Measurements from ENCODE around the gene SLC45A1. TPM values are rescaled to one million over a fixed set of nuclear protein-coding genes. Genes with fewer than 3 reads are reported as not detected.

The SLC45A1 gene
- total and polyA plus RNA-seq, 4 donors = 4.4 to 8.7 (median 6.7) TPM

DNA sequence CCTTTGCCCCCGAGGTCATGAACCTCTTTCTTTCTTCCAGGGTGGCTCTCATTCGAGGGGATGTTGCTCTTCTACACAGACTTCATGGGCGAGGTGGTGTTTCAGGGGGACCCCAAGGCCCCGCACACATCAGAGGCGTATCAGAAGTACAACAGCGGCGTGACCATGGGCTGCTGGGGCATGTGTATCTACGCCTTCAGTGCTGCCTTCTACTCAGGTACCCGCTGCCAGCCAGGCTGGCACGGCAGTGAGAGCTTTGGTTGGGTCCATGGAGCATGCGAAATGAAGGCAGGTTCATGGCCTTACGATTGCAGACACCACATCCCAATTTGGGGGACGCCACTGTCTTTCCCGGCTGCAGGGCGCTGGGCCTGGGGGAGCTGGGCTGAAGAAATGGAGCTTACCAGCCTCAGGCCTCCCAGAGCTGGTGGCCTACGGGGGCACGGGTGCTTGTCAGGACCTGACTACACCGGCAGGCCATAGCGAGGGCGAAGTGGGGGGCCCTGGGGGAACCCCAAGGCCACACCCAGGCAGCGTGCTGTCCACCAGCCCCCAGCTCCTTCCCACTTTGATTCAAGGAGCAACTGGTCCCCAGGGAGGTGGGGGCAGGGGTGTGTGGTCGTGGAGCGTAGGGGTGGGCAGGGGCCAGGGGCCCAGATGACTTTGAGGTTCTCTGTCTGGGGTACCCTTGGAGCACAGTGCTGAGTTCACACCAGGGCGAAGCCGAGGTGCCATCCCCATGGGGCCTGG, 20.0 kb downstream of the SLC45A1 start:
- H3K9me3 ChIP-seq (ENCODE audit: control insufficient read depth, low read length) = no peaks in the 10 kb centered on the region
- no peak overlapping the region for H3K4me3 ChIP-seq (ENCODE audit: low read length in 2 of 2)
- DNase-seq (no peak), ATAC-seq (ENCODE audit: low FRiP score) (no peak)
- no peak overlapping the region for H3K27ac ChIP-seq (ENCODE audit: low read depth in 1 of 2, low read length in 2 of 2)
- no peaks in the 10 kb centered on the region for H3K4me1 ChIP-seq (ENCODE audit: control insufficient read depth in 1 of 2, insufficient read depth in 2 of 2, low read length in 2 of 2)
- no peaks in the 10 kb centered on the region for H3K27me3 ChIP-seq (ENCODE audit: control insufficient read depth in 1 of 2, insufficient read depth in 2 of 2, low read length in 1 of 2)
- intact Hi-C loops (cut with DNase I) = no loop called here
- peaks cover 0 to 5% of the 10 kb centered on the region in 2 donors for H3K36me3 ChIP-seq (ENCODE audit: control insufficient read depth in 1 of 2, insufficient read depth in 2 of 2, low read length in 1 of 2)
- WGBS, 2 donors = 93 to 96% methylated on average over 25 of the region's 25 CpGs

DNA sequence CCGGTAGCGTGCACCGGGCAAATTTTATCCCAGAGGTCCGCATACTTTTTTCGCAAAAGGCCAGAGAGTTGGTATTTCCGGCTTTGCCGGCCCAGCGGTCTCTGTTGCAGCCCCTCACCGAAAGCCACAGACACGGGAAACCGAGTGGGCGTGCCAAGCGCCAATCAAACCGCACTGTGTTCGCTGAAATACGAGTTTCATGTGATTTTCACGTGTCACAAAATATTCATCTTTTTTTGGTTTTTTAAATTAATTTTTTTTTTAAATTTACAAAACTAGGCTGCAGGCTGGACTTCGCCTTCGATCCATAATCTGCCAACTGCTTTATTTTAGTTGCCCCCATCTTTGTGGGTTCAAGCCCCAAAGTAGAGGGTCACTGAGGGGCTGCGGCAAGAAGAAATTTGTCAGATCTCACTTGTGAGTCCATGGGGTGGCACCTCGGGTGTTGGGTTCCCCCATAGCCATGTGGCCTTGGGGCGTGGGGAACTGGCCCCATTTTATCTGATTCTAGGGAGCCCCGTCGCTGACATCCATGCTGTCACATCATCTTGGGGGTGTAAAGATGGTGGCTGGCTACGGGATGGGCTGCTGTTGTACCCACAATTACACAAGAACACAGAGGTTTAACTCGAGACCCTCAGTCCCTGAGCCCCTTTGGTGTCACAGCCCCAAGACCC, 20.8 kb downstream of the SLC45A1 start:
- intact Hi-C loops (cut with DNase I) = no loop called here

DNA sequence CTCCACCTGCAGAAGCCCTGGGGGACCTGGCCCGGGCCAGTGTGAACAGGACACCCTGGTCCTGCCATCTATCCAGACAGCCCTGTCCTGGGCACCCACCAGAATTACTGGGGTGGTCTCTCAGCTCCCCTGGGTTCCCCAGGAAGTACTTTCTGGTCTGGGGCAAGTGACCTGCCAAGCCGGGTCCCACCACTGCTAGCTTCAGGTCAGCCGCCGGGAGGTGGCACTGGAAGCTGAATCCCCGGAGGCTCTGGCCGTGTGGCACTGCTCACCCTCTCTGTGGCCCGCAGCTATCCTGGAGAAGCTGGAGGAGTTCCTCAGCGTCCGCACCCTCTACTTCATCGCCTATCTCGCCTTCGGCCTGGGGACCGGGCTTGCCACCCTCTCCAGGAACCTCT, 21.3 kb downstream of the SLC45A1 start:
- no peak overlapping the region for H3K4me3 ChIP-seq (ENCODE audit: low read length in 2 of 2)
- intact Hi-C loops (cut with DNase I) = no loop called here
- H3K4me1 ChIP-seq (ENCODE audit: control insufficient read depth in 1 of 2, insufficient read depth in 2 of 2, low read length in 2 of 2) = no peaks in the 10 kb centered on the region
- DNase-seq = no peak
- H3K9me3 ChIP-seq (ENCODE audit: control insufficient read depth, low read length) = no peaks in the 10 kb centered on the region
- no peaks in the 10 kb centered on the region for H3K27me3 ChIP-seq (ENCODE audit: control insufficient read depth in 1 of 2, insufficient read depth in 2 of 2, low read length in 1 of 2)
- peaks cover 0 to 5% of the 10 kb centered on the region in 2 donors for H3K36me3 ChIP-seq (ENCODE audit: control insufficient read depth in 1 of 2, insufficient read depth in 2 of 2, low read length in 1 of 2)
- ATAC-seq (ENCODE audit: low FRiP score) = no peak
- no peak overlapping the region for H3K27ac ChIP-seq (ENCODE audit: low read depth in 1 of 2, low read length in 2 of 2)
- 91% methylated on average over 13 of the region's 13 CpGs for WGBS, 2 donors

More for the DNA sequence above, 20.8 kb downstream of the SLC45A1 start:
- no peak for ATAC-seq (ENCODE audit: low FRiP score)
- Histone ChIP-seq H3K36me3 (ENCODE audit: control insufficient read depth in 1 of 2, insufficient read depth in 2 of 2, low read length in 1 of 2) (peaks cover 0 to 5% of the 10 kb centered on the region in 2 donors), H3K9me3 (ENCODE audit: control insufficient read depth, low read length) (no peaks in the 10 kb centered on the region), H3K27me3 (ENCODE audit: control insufficient read depth in 1 of 2, insufficient read depth in 2 of 2, low read length in 1 of 2) (no peaks in the 10 kb centered on the region), H3K4me3 (ENCODE audit: low read length in 2 of 2) (no peak overlapping the region), H3K27ac (ENCODE audit: low read depth in 1 of 2, low read length in 2 of 2) (no peak overlapping the region), H3K4me1 (ENCODE audit: control insufficient read depth in 1 of 2, insufficient read depth in 2 of 2, low read length in 2 of 2) (no peaks in the 10 kb centered on the region)
- no peak for DNase-seq
- 93 to 95% methylated on average over 26 of the region's 26 CpGs for WGBS, 2 donors

DNA sequence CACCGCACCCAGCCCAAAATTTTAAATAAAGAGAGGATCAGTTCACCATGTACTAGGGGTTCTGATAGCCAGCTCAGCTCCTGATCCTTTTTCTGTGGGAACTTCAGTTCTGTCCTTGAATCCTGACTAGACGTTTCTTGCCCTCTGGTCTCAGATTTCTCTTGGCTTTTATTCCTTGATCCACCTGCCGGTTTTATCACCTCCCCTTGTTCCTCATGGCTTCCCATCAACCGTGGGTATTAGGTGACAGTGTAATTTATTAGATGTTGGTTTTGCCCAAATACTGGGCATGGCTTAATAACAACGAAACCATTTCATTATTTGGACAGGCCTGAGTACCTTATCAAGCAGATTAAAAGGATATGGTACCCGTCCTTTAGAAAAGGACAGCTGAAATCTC, 22.5 kb downstream of the SLC45A1 start:
- ATAC-seq (ENCODE audit: low FRiP score) (no peak), DNase-seq (no peak)
- intact Hi-C loops (cut with DNase I) = no loop called here
- no peak overlapping the region for H3K27ac ChIP-seq (ENCODE audit: low read depth in 1 of 2, low read length in 2 of 2)
- H3K27me3 ChIP-seq (ENCODE audit: control insufficient read depth in 1 of 2, insufficient read depth in 2 of 2, low read length in 1 of 2) = no peaks in the 10 kb centered on the region
- WGBS, 2 donors = 76 to 77% methylated on average over 6 of the region's 6 CpGs
- peaks cover 0 to 5% of the 10 kb centered on the region in 2 donors for H3K36me3 ChIP-seq (ENCODE audit: control insufficient read depth in 1 of 2, insufficient read depth in 2 of 2, low read length in 1 of 2)
- no peak overlapping the region for H3K4me3 ChIP-seq (ENCODE audit: low read length in 2 of 2)
- no peaks in the 10 kb centered on the region for H3K9me3 ChIP-seq (ENCODE audit: control insufficient read depth, low read length)
- H3K4me1 ChIP-seq (ENCODE audit: control insufficient read depth in 1 of 2, insufficient read depth in 2 of 2, low read length in 2 of 2) = no peaks in the 10 kb centered on the region

DNA sequence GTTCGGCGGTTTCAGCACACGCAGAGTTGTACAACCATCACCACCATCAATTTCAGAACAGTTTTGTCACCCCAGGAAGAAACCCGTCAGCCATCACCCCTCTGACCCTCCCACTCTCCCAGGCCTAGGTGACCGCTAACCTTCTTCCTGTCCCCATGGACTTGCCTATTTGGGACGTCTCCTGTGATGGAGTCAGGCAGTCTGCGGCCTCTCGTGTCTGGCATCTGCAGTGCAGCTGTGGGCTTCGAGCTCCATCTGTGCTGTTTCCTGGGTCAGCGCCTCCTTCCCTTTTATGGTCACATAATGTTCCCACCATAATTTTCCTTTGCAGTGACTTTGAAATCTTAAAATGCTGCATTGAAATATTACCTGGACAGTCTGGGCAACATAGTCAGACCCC, 24.4 kb downstream of the SLC45A1 start:
- ATAC-seq (ENCODE audit: low FRiP score) (no peak), DNase-seq (no peak)
- Histone ChIP-seq H3K4me1 (ENCODE audit: control insufficient read depth in 1 of 2, insufficient read depth in 2 of 2, low read length in 2 of 2) (no peaks in the 10 kb centered on the region), H3K9me3 (ENCODE audit: control insufficient read depth, low read length) (no peaks in the 10 kb centered on the region), H3K36me3 (ENCODE audit: control insufficient read depth in 1 of 2, insufficient read depth in 2 of 2, low read length in 1 of 2) (peaks cover 0 to 5% of the 10 kb centered on the region in 2 donors), H3K4me3 (ENCODE audit: low read length in 2 of 2) (no peak overlapping the region), H3K27me3 (ENCODE audit: control insufficient read depth in 1 of 2, insufficient read depth in 2 of 2, low read length in 1 of 2) (no peaks in the 10 kb centered on the region), H3K27ac (ENCODE audit: low read depth in 1 of 2, low read length in 2 of 2) (peak overlapping the region in 1 of 2 donors; percentile 8)
- intact Hi-C loops (cut with DNase I) = no loop called here
- 69% methylated on average over 10 of the region's 10 CpGs for WGBS, 2 donors

DNA sequence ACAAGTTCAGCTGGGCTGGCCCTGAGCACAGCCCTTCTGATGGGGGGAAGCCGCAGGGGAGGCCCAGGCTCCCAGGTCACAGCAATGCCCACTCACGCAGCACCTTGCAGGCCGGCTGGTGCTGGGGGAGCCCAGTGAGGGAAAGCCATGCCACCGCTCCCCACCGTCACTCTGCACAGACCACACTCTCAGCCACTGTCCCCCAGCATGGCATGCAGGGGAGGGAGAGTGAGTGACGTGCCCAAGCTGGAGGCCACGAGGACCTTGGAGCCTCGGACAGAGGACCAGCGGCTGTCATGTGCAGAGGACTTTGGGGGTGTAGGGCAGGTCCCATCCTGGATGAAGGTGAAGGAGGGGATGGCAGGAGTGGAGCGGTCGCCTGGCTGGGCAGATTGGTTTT, 25.1 kb downstream of the SLC45A1 start:
- Histone ChIP-seq H3K4me3 (ENCODE audit: low read length in 2 of 2) (no peak overlapping the region), H3K27ac (ENCODE audit: low read depth in 1 of 2, low read length in 2 of 2) (peak overlapping the region; percentile 52 to 93), H3K27me3 (ENCODE audit: control insufficient read depth in 1 of 2, insufficient read depth in 2 of 2, low read length in 1 of 2) (no peaks in the 10 kb centered on the region), H3K4me1 (ENCODE audit: control insufficient read depth in 1 of 2, insufficient read depth in 2 of 2, low read length in 2 of 2) (no peaks in the 10 kb centered on the region), H3K9me3 (ENCODE audit: control insufficient read depth, low read length) (no peaks in the 10 kb centered on the region), H3K36me3 (ENCODE audit: control insufficient read depth in 1 of 2, insufficient read depth in 2 of 2, low read length in 1 of 2) (peaks cover 0 to 1% of the 10 kb centered on the region in 2 donors)
- DNase-seq = no peak
- intact Hi-C loops (cut with DNase I) = no loop called here
- WGBS, 2 donors = 26 to 27% methylated on average over 11 of the region's 11 CpGs
- peak; percentile 45 for ATAC-seq (ENCODE audit: low FRiP score)

DNA sequence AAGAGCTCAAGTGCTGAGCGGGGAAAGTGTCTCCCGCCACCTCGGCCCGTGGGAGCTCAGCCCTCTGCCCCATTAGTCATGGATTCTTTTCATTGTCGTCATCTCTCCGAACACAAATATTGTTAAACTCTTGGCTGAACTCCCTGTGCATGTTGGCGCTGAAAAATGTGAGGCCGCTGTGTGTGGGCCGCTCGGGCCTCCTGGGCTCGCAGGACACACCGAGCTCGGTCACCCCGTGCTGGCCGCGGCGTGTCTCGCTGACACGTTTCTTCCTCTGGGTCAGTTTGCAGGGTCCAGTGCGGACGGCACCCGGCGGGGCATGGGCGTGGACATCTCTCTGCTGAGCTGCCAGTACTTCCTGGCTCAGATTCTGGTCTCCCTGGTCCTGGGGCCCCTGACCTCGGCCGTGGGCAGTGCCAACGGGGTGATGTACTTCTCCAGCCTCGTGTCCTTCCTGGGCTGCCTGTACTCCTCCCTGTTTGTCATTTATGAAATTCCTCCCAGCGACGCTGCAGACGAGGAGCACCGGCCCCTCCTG, 25.6 kb downstream of the SLC45A1 start:
- intact Hi-C loops (cut with DNase I) = no loop called here
- Histone ChIP-seq H3K9me3 (ENCODE audit: control insufficient read depth, low read length) (no peaks in the 10 kb centered on the region), H3K27me3 (ENCODE audit: control insufficient read depth in 1 of 2, insufficient read depth in 2 of 2, low read length in 1 of 2) (no peaks in the 10 kb centered on the region), H3K4me3 (ENCODE audit: low read length in 2 of 2) (no peak overlapping the region), H3K36me3 (ENCODE audit: control insufficient read depth in 1 of 2, insufficient read depth in 2 of 2, low read length in 1 of 2) (peaks cover 0 to 1% of the 10 kb centered on the region in 2 donors), H3K4me1 (ENCODE audit: control insufficient read depth in 1 of 2, insufficient read depth in 2 of 2, low read length in 2 of 2) (no peaks in the 10 kb centered on the region), H3K27ac (ENCODE audit: low read depth in 1 of 2, low read length in 2 of 2) (peak overlapping the region; percentile 80 to 93)
- ATAC-seq (ENCODE audit: low FRiP score) (peak; percentile 91), DNase-seq (peak; percentile 92 to 95)
- WGBS, 2 donors = 2 to 6% methylated on average over 32 of the region's 32 CpGs

DNA sequence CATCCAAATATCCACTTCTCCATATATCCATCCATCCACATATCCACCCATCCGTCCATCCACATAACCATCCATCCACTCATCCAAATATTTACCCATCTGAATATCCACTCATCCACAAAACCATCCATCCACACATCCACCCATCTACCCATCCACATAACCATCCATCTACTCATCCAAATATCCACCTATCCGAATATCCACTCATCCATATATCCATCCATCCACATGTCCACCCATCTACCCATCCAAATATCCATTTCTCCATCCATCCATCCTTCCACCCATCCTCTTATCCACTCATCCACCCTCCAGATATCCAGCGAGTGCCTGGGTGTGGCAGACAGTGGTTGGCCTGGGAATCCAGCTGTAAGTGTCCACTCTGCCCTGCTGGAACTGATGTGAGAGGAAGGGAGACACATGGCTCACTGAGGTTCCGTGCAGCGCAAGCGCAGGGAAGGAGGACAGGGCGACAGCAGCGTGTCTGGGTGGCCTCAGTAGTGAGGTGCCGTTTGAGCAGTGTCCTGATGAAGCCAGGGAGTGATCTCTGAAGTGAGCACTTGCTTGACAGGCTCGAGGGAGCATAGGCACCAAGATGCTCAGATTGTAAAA, 27.1 kb downstream of the SLC45A1 start:
- WGBS, 2 donors = 96 to 97% methylated on average over 10 of the region's 10 CpGs
- Histone ChIP-seq H3K36me3 (ENCODE audit: control insufficient read depth in 1 of 2, insufficient read depth in 2 of 2, low read length in 1 of 2) (no peaks in the 10 kb centered on the region), H3K4me3 (ENCODE audit: low read length in 2 of 2) (no peak overlapping the region), H3K4me1 (ENCODE audit: control insufficient read depth in 1 of 2, insufficient read depth in 2 of 2, low read length in 2 of 2) (no peaks in the 10 kb centered on the region), H3K27ac (ENCODE audit: low read depth in 1 of 2, low read length in 2 of 2) (no peak overlapping the region), H3K27me3 (ENCODE audit: control insufficient read depth in 1 of 2, insufficient read depth in 2 of 2, low read length in 1 of 2) (no peaks in the 10 kb centered on the region), H3K9me3 (ENCODE audit: control insufficient read depth, low read length) (no peaks in the 10 kb centered on the region)
- intact Hi-C loops (cut with DNase I) = no loop called here
- DNase-seq = peak in 1 of 2 donors; percentile 43
- no peak for ATAC-seq (ENCODE audit: low FRiP score)
